Fibroblast of the aortic adventitia (primary cell): ENCODE results near the gene LIPC. TPM values are rescaled to one million over a fixed set of nuclear protein-coding genes. Genes with fewer than 3 reads are reported as not detected.

Source experiments
- DNase-seq: peaks from one replicate; pipeline ENCODE4 v3.0.0-alpha.2; 2010; ENCODE audit warnings: low read depth
- H3K4me3 ChIP-seq: 2 replicates; pipeline ENCODE4 v1.5.1; 2011; ENCODE audit warnings: low read depth, mild to moderate bottlenecking, control low read depth, low read length, moderate library complexity
- CTCF ChIP-seq: IDR thresholded peaks from 2 replicates; pipeline ENCODE4 v1.5.1; 2011; ENCODE audit warnings: mild to moderate bottlenecking, low read length, control low read depth, inconsistent platforms; ENCODE audit not compliant: insufficient read depth
- total RNA-seq: library from RNA; depleted of rRNA; stranded (reverse); fragments of >200 nt; gene quantifications from 2 replicates; pipeline ENCODE4 v1.2.3, GENCODE V29; 2012; ENCODE audit warnings: low replicate concordance

Gene LIPC
- total RNA-seq, 1 donor = 0.90 TPM

- TF ChIP-seq CTCF = no peak
- DNase-seq = no peak
- no peak overlapping the region for H3K4me3 ChIP-seq
Measured at GRCh38 chr15:58438111-58438510, 6.3 kb downstream of the LIPC start.

GRCh38 chr15:58438956-58439355 lies 7.2 kb downstream of the LIPC start:
- TF ChIP-seq CTCF = peak; percentile 28
- H3K4me3 ChIP-seq = no peak overlapping the region
- peak; percentile 71 for DNase-seq

GRCh38 chr15:58440158-58440910 lies 8.5 kb downstream of the LIPC start:
- no peak for TF ChIP-seq CTCF
- DNase-seq = peak; percentile 54
- H3K4me3 ChIP-seq = no peak overlapping the region

DNA sequence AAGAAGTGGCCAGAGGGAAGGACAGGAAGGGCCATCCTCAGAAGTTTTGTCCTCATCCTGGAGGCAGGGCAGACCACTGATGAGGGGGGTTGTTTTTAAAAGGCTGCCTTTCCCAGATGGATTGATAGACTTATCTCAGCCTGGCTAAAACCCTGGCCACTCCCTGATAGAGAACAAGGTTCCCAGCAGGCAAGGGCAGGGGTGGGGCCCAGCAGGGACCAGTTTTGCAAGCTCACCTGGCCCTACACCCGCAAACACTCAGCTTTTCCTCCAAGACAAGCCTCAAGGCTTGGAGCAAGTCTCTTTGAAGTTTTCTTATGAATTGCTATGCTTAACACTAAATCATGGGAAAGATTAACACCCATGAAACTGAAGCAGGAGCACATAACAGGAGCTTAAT lies 9.1 kb downstream of the LIPC start:
- H3K4me3 ChIP-seq = no peak overlapping the region
- no peak for DNase-seq
- no peak for TF ChIP-seq CTCF

DNA sequence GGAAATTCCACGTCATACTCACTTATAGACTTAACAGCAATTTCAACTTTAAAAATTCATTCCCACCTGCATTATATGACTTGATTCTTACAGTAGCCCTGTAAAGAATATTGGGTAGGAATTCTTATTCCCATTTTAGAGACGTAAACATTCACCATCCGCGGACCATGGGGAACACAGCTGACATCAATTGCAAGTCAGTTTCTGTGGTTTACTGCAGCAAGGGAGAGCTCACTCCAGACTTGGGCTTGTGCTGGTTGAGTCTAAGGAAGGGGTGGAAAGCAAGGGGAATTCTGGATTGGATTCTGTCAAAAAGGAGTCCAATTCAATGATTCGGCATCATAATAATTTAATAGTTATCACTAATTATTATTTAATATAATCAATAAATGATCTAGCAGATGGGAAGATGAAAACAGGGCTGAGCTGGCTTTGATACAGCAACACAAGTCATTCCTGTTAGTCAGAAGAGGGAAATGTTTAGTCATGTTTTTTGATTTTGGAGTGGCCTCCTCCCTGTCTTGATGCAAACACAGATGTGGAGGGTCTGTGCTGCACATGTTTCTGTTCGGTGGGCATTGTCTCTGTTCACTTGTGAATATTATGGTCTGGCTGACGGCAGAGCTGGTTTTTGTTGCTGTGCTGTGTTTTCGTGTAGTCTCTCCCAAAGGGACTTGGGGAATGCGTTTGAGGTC lies 9.7 kb downstream of the LIPC start:
- H3K4me3 ChIP-seq = no peak overlapping the region
- no peak for TF ChIP-seq CTCF
- DNase-seq = peak; percentile 86

GRCh38 chr15:58442122-58442521 lies 10.3 kb downstream of the LIPC start:
- no peak overlapping the region for H3K4me3 ChIP-seq
- no peak for DNase-seq
- no peak for TF ChIP-seq CTCF
